PC-9 (cell line): ENCODE results near the gene ZNF175. TPM values are rescaled to one million over a fixed set of nuclear protein-coding genes. Genes with fewer than 3 reads are reported as not detected.

Experiments used
- BruUV-seq: library from RNA; stranded (reverse); fragments of 400-500 nt; replicated peaks from 2 replicates; lab custom pipeline; 2021; lab: Mats Ljungman, UMichigan
- CTCF ChIA-PET: fragments of 300-600 bp; sonication (Branson Sonifier 250); formaldehyde crosslinking; loops from one replicate; lab custom pipeline; 2022; ENCODE audit warnings: antibody characterized with exemption; lab: Charles Lee
- POLR2A ChIA-PET: fragments of 300-600 bp; sonication (Branson Sonifier 250); formaldehyde crosslinking; loops from one replicate; lab custom pipeline; 2022; ENCODE audit warnings: antibody characterized with exemption; ENCODE audit not compliant: unreplicated experiment; lab: Charles Lee
- DNase-seq, 2 experiments: peaks; one replicate each; pipeline versions ENCODE4 v3.0.0 to v3.0.0-alpha.2; 2015 to 2022; ENCODE audit warnings: mixed read lengths in 1 of 2
- H2AFZ ChIP-seq: fragments of 200-600 bp; sonication (generic); 2 replicates; pipeline ENCODE4 v1.8.1; 2017; ENCODE audit warnings: antibody characterized with exemption
- H3F3A ChIP-seq: fragments of 200-600 bp; sonication (generic); 2 replicates; pipeline ENCODE4 v1.8.1; 2017; ENCODE audit warnings: antibody characterized with exemption, mild to moderate bottlenecking, low read depth; ENCODE audit not compliant: insufficient read depth
- H3K27ac ChIP-seq: fragments of 200-600 bp; sonication (generic); 2 replicates; pipeline ENCODE4 v1.6.1; 2016; ENCODE audit warnings: mixed run types
- H3K27me3 ChIP-seq: fragments of 200-600 bp; sonication (generic); 2 replicates; pipeline ENCODE4 v1.6.1; 2016; ENCODE audit warnings: low read depth, mixed run types; ENCODE audit not compliant: insufficient read depth
- H3K36me3 ChIP-seq: fragments of 200-600 bp; sonication (generic); 2 replicates; pipeline ENCODE4 v1.6.1; 2016; ENCODE audit warnings: low read depth, mixed run types
- H3K4me1 ChIP-seq: fragments of 200-600 bp; sonication (generic); replicated peaks from 2 replicates; pipeline ENCODE4 v1.6.1; 2016; ENCODE audit warnings: mixed run types; ENCODE audit not compliant: insufficient read depth
- H3K4me2 ChIP-seq: fragments of 200-600 bp; sonication (generic); 2 replicates; pipeline ENCODE4 v1.6.1; 2017; ENCODE audit warnings: mixed run types
- H3K4me3 ChIP-seq: fragments of 200-600 bp; sonication (generic); 2 replicates; pipeline ENCODE4 v1.6.1; 2016; ENCODE audit warnings: mixed run types
- H3K79me2 ChIP-seq: fragments of 200-600 bp; sonication (generic); 2 replicates; pipeline ENCODE4 v1.6.1; 2017; ENCODE audit warnings: low read depth, mixed run types
- H3K9me2 ChIP-seq: fragments of 200-600 bp; sonication (generic); 2 replicates; pipeline ENCODE4 v1.8.1; 2017; ENCODE audit warnings: mild to moderate bottlenecking; ENCODE audit not compliant: insufficient read depth
- H3K9me3 ChIP-seq: fragments of 200-600 bp; sonication (generic); 2 replicates; pipeline ENCODE4 v1.8.1; 2016; ENCODE audit warnings: low read depth; ENCODE audit not compliant: insufficient read depth
- H4K20me1 ChIP-seq: fragments of 200-600 bp; sonication (generic); 2 replicates; pipeline ENCODE4 v1.8.1; 2017; ENCODE audit not compliant: insufficient read depth
- CTCF ChIP-seq: fragments of 200-600 bp; sonication (generic); conservative IDR thresholded peaks from 2 replicates; pipeline ENCODE4 v1.6.1; 2017; ENCODE audit warnings: mixed run types, antibody characterized with exemption, mild to moderate bottlenecking, moderate library complexity
- EZH2 ChIP-seq: fragments of 200-600 bp; sonication (generic); IDR thresholded peaks from 2 replicates; pipeline ENCODE4 v1.8.0; 2017; ENCODE audit warnings: antibody characterized with exemption, low read depth
- intact Hi-C: fragments of 100-400 bp; cut with micrococcal nuclease; formaldehyde crosslinking; loops from one replicate; pipeline ENCODE4 v1.10.0; 2022; ENCODE audit not compliant: unreplicated experiment
- total RNA-seq: library from RNA; stranded (reverse); gene quantifications from 2 replicates; pipeline ENCODE4 v1.2.3, GENCODE V29; 2021

Gene ZNF175
- total RNA-seq, 1 experiment from 2014 or later: 11.7 TPM

- no peak for DNase-seq
- Histone ChIP-seq H3K4me2 (no peak overlapping the region), H4K20me1 (no peaks in the 10 kb centered on the region), H3K36me3 (no peaks in the 10 kb centered on the region), H3K27ac (no peak overlapping the region), H3K27me3 (peaks cover 88% of the 10 kb centered on the region), H2AFZ (no peak overlapping the region), H3K79me2 (no peaks in the 10 kb centered on the region), H3K9me2 (no peaks in the 10 kb centered on the region), H3K9me3 (no peaks in the 10 kb centered on the region), H3K4me1 (no peaks in the 10 kb centered on the region), H3K4me3 (no peak overlapping the region), H3F3A (no peaks in the 10 kb centered on the region)
- CTCF ChIA-PET: no interaction called here
- POLR2A ChIA-PET: no interaction called here
- TF ChIP-seq CTCF (no peak), EZH2 (no peak)
- no TSS peak for BruUV-seq
- intact Hi-C loops: no loop called here
Observed at GRCh38 chr19:51539821-51540366, 31.2 kb upstream of the ZNF175 start.

DNA sequence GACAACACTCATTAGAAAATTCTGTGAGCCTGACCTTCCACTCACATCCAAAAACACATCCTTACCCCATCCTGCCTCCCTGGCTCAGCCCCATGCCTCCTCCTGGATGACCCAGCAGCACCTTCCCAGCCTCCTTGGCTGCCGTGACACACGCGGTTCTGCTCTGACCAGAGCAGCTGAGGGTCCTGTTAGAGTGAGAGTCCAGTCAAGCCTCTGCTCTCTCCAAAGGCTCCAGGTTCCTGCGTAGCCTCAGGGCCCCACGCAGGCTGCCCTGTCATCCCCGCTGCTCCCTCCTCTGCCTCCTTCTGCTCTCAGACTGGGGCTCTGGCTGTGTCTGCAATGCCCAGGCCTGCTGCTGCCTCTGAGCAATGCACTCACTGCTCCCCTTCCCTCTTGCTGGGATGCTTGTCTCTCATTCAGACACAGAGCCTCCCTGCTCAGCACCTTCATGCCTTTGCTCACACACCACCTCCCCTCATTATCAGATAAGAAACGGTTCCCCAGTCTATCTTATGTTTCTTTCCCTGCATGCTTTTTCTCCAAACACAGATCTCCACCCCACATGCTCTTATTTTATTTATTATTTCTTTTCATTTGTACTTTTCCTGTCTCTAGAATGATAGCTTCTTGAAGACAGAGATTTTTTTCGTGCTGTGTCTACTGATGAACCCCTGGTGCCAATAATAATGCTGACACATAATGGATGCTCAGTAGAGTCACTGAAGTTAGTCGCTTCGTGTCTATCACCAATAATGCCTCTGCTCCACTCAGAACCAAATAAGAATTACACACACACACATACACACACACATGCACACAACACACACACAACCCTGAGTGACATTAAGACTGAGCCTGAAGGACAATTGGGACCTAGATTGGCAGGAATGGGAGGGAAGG lies 29.4 kb upstream of the ZNF175 start:
- Histone ChIP-seq H3K27me3 (peaks cover 93% of the 10 kb centered on the region), H4K20me1 (no peaks in the 10 kb centered on the region), H3K4me3 (no peak overlapping the region), H3K4me2 (no peak overlapping the region), H2AFZ (no peak overlapping the region), H3K9me2 (no peaks in the 10 kb centered on the region), H3K79me2 (no peaks in the 10 kb centered on the region), H3K27ac (no peak overlapping the region), H3F3A (no peaks in the 10 kb centered on the region), H3K4me1 (no peaks in the 10 kb centered on the region), H3K9me3 (no peaks in the 10 kb centered on the region), H3K36me3 (no peaks in the 10 kb centered on the region)
- intact Hi-C loops: no loop called here
- ChIA-PET POLR2A (no interaction called here), CTCF (no interaction called here)
- no peak for TF ChIP-seq EZH2
- TF ChIP-seq CTCF: no peak
- BruUV-seq: no TSS peak
- no peak for DNase-seq

DNA sequence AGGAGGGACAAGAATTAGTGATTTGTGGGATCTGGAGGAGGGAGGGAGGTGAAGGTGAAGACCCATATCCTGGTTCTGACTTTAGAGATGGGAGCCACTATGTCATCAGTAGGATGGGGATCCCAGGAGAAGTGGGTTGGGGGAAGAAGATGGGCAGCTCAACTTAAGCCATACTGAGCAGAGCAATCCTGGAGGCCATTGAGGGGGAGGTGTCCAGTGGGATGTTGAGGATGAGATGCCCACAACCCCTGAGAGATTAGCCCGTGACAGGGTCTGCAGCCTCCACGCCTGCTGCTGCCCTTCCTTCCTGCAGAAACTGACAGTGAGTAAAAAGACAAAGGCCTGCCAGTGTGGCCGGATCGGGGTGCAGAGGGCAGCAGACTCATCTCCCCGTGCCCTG lies 28.4 kb upstream of the ZNF175 start:
- H3K36me3 ChIP-seq: no peaks in the 10 kb centered on the region
- H2AFZ ChIP-seq: no peak overlapping the region
- H3K27me3 ChIP-seq: peaks cover 93% of the 10 kb centered on the region
- CTCF ChIA-PET: no interaction called here
- no peak for TF ChIP-seq EZH2
- TF ChIP-seq CTCF: no peak
- no peaks in the 10 kb centered on the region for H3F3A ChIP-seq
- H3K4me3 ChIP-seq: no peak overlapping the region
- H3K4me2 ChIP-seq: no peak overlapping the region
- no peak for DNase-seq
- H3K9me2 ChIP-seq: no peaks in the 10 kb centered on the region
- no peaks in the 10 kb centered on the region for H4K20me1 ChIP-seq
- H3K79me2 ChIP-seq: no peaks in the 10 kb centered on the region
- intact Hi-C loops: no loop called here
- H3K4me1 ChIP-seq: no peaks in the 10 kb centered on the region
- H3K9me3 ChIP-seq: no peaks in the 10 kb centered on the region
- H3K27ac ChIP-seq: no peak overlapping the region
- POLR2A ChIA-PET: no interaction called here
- BruUV-seq: no TSS peak
